Ovary (tissue), 3 donors: Measurements from ENCODE around the gene CCL28.

Experiments used
- EP300 ChIP-seq: sonication (generic); formaldehyde crosslinking; IDR thresholded peaks from one replicate; pipeline ENCODE4 v1.6.1; 2017; ENCODE audit warnings: antibody characterized with exemption
- TF ChIP-seq, protein P1 (sequence below), 3 donors: fragments of 450-650 bp in 2 of 3; fragments of 200-600 bp in 1 of 3; IDR thresholded peaks; one replicate each; pipeline versions ENCODE4 v1.5.1 to v1.8.0; 2016 to 2022; ENCODE audit warnings: antibody characterized with exemption in 3 of 3, mild to moderate bottlenecking in 1 of 3
- donor health status: DM: no; HTN: no; CAD: no.

- TF ChIP-seq, protein P1, sequence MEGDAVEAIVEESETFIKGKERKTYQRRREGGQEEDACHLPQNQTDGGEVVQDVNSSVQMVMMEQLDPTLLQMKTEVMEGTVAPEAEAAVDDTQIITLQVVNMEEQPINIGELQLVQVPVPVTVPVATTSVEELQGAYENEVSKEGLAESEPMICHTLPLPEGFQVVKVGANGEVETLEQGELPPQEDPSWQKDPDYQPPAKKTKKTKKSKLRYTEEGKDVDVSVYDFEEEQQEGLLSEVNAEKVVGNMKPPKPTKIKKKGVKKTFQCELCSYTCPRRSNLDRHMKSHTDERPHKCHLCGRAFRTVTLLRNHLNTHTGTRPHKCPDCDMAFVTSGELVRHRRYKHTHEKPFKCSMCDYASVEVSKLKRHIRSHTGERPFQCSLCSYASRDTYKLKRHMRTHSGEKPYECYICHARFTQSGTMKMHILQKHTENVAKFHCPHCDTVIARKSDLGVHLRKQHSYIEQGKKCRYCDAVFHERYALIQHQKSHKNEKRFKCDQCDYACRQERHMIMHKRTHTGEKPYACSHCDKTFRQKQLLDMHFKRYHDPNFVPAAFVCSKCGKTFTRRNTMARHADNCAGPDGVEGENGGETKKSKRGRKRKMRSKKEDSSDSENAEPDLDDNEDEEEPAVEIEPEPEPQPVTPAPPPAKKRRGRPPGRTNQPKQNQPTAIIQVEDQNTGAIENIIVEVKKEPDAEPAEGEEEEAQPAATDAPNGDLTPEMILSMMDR (IDR thresholded peaks at IDR 0.05): no peak
- TF ChIP-seq EP300: no peak
Measured at GRCh38 chr5:43429706-43430105, 17.5 kb upstream of the CCL28 start.
